ENCODE results near the gene RALGAPB. TPM values are rescaled to one million over a fixed set of nuclear protein-coding genes. Genes with fewer than 3 reads are reported as not detected.

The RALGAPB gene
- total RNA-seq, 1 experiment from 2014 or later: 6.2 TPM

DNA sequence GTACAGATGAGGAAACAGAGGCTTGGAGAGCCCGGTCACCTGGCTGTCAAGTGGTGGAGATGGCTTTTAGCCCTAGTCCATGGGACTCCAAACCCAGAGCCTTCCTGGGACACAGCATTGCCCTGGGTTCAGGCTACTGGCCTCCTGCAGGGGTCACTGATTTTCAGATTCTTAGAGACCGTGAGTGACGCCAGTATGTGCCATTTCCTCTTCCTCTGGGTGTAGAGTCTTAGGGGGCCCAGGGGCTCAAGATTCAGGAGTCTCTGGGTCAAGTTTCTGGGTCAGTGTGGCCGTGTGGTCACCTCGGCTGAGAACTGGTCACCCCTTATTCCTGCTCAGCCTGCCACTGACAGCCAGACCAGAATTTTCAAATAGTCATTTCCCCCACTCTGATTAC lies 129.5 kb downstream of the RALGAPB start:
- Histone ChIP-seq H3K9me3 (no peaks in the 10 kb centered on the region), H3K27me3 (no peaks in the 10 kb centered on the region), H3K36me3 (no peaks in the 10 kb centered on the region), H3K4me3 (no peak overlapping the region)
- DNase-seq: no peak

- H3K4me3 ChIP-seq: no peak overlapping the region
- H3K27me3 ChIP-seq: no peaks in the 10 kb centered on the region
- H3K9me3 ChIP-seq: no peaks in the 10 kb centered on the region
- no peak for DNase-seq
- no peaks in the 10 kb centered on the region for H3K36me3 ChIP-seq
Measured at GRCh38 chr20:38603286-38603685, 130.6 kb downstream of the RALGAPB start.

- no peaks in the 10 kb centered on the region for H3K9me3 ChIP-seq
- H3K36me3 ChIP-seq: no peaks in the 10 kb centered on the region
- no peak overlapping the region for H3K4me3 ChIP-seq
- peak; percentile 69 for DNase-seq
- H3K27me3 ChIP-seq: no peaks in the 10 kb centered on the region
Measured at GRCh38 chr20:38604873-38605303, 132.2 kb downstream of the RALGAPB start.

GRCh38 chr20:38607351-38607750 lies 134.7 kb downstream of the RALGAPB start:
- no peaks in the 10 kb centered on the region for H3K27me3 ChIP-seq
- no peak overlapping the region for H3K4me3 ChIP-seq
- H3K36me3 ChIP-seq: no peaks in the 10 kb centered on the region
- no peak for DNase-seq
- H3K9me3 ChIP-seq: no peaks in the 10 kb centered on the region

DNA sequence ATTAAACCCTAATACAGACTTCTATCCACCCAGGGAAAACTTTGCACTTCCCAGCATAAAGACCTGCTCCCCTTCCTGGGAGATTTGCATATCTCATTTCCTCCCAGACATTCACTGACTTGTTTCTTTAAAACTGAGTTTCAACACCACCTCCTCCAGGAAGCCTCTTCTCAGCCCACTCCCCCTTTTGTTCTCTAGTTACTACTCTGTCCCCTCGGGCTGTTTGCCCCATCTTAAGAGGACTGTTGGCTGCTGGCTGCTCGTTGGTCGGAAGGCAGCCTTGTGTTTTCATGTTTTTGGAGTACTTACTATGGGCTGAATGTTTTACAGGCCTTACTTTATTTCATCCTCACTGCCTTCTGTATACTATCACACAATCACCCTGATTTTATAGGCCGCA lies 135.5 kb downstream of the RALGAPB start:
- Histone ChIP-seq H3K27me3 (no peaks in the 10 kb centered on the region), H3K9me3 (no peaks in the 10 kb centered on the region), H3K36me3 (no peaks in the 10 kb centered on the region), H3K4me3 (no peak overlapping the region)
- DNase-seq: no peak

- DNase-seq: no peak
- no peaks in the 10 kb centered on the region; the same call in 1 of the 2 replicates for H3K27me3 ChIP-seq
- H3K36me3 ChIP-seq: no peaks in the 10 kb centered on the region
- H3K4me3 ChIP-seq: no peak overlapping the region
- no peaks in the 10 kb centered on the region for H3K9me3 ChIP-seq
Measured at GRCh38 chr20:38609815-38610214, 137.2 kb downstream of the RALGAPB start.

- Histone ChIP-seq H3K27me3 (no peaks in the 10 kb centered on the region; the same call in 1 of the 2 replicates), H3K9me3 (no peaks in the 10 kb centered on the region), H3K4me3 (no peak overlapping the region), H3K36me3 (no peaks in the 10 kb centered on the region)
- no peak for DNase-seq
Measured at GRCh38 chr20:38610521-38610920, 137.9 kb downstream of the RALGAPB start.

- Histone ChIP-seq H3K4me3 (no peak overlapping the region), H3K9me3 (no peaks in the 10 kb centered on the region), H3K36me3 (no peaks in the 10 kb centered on the region), H3K27me3 (peaks cover 16% of the 10 kb centered on the region)
- no peak for DNase-seq
Measured at GRCh38 chr20:38612751-38613515, 140.3 kb downstream of the RALGAPB start.

GRCh38 chr20:38615283-38615682 lies 142.6 kb downstream of the RALGAPB start:
- DNase-seq: no peak
- H3K27me3 ChIP-seq: peaks cover 26% of the 10 kb centered on the region
- no peaks in the 10 kb centered on the region for H3K36me3 ChIP-seq
- no peak overlapping the region for H3K4me3 ChIP-seq
- no peaks in the 10 kb centered on the region for H3K9me3 ChIP-seq

DNA sequence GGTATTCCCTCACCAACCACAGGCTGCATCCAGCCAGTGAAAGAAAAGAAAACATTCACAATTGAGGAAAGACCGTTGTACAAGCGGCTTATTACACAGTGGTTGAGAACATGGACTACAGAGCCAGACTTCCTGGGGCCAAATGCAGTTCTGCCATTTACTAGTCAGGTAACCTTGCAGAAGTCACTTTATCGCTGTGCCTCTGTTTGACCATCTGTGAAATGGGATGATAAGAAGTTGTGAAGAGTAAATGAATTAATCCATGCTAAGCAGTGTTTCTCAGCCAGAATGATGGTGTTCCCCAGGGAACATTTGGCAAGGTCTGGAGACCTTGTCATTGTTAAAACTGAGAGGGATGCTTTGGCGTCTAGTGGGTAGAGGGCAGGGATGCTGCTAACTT lies 143.8 kb downstream of the RALGAPB start:
- Histone ChIP-seq H3K9me3 (no peaks in the 10 kb centered on the region), H3K4me3 (no peak overlapping the region), H3K36me3 (no peaks in the 10 kb centered on the region), H3K27me3 (peaks cover 26% of the 10 kb centered on the region)
- no peak for DNase-seq

DNA sequence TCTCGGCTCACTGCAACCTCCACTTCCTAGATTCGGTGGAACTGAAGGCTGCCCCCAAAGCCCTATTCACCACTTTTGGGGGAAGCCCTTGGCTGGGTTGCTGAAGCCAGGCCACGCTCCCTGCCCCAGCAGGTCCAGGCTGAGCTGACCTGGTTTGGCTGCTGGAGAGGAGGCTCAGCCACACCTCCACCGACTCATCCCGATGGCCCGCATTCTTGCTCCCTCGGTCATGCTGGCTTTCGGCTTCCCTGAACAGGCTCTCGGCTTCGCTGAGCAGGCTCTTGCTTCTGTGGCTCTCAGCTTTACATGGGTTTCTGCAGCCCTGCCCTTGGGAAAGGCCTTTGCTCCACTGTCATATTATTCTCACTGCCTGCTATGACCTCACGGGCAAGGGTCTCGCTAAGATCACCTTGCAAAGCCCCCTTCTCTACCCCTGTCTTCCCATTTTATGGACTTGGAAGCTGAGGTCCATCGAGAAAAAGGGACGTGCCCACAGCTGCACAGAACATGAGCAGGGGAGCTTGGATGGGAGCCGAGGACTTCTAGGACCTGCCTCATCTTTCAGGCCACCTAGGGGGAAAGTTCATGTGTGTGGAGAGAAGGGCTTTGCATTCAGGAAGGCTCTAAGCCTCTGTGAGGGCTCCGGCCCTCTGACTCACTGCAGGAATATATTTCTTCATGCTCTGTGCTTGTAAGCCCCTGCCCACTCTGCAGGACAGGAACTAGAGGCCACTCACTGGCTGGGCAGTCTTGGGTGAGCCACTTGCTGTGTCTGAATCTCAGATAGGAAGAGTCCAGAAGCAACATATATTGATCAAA lies 144.6 kb downstream of the RALGAPB start:
- peak; percentile 61 for DNase-seq
- Histone ChIP-seq H3K4me3 (no peak overlapping the region), H3K27me3 (peaks cover 26% of the 10 kb centered on the region), H3K9me3 (no peaks in the 10 kb centered on the region), H3K36me3 (no peaks in the 10 kb centered on the region)

DNA sequence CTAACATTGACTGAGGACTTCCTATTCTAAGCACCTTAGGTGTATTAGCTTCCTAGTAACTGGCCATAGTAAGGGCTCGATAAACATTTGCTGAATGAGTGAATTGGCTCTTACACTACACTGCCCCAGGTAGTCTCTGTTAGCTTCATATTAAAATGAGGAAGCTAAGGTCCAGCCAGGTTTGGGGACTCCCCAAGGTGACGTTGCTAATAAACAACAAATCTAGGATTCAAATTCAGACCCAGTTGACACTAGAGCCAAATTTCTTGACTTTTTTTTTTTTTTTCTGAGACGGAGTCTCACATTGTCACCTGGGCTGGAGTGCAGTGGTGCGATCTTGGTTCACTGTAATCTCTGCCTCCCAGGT lies 145.2 kb downstream of the RALGAPB start:
- Histone ChIP-seq H3K36me3 (no peaks in the 10 kb centered on the region), H3K9me3 (no peaks in the 10 kb centered on the region), H3K4me3 (no peak overlapping the region), H3K27me3 (peaks cover 26% of the 10 kb centered on the region)
- no peak for DNase-seq

GRCh38 chr20:38620441-38620840 lies 147.8 kb downstream of the RALGAPB start:
- no peaks in the 10 kb centered on the region for H3K9me3 ChIP-seq
- peaks cover 26% of the 10 kb centered on the region for H3K27me3 ChIP-seq
- DNase-seq: no peak
- H3K4me3 ChIP-seq: no peak overlapping the region
- no peaks in the 10 kb centered on the region for H3K36me3 ChIP-seq

DNA sequence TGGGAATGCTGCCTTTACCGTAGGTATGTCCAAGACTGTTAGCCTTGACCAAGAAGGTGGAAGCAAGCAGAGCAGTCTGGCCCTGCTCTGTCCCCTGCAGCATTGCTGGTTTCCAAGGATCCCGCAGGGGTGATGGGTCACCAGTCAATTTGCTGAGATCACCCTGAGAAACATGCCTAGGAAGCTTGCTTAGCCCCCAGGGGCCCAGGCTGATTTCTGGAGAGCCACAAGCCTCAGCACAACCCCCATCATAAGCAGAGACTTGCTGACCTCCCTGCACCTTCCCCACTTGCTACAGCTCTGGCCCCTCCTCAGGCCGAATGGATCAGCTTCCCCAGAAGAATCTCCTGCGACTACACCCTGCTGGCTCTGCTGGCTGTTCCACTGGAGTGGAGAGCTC lies 150.4 kb downstream of the RALGAPB start:
- DNase-seq: no peak
- Histone ChIP-seq H3K4me3 (no peak overlapping the region), H3K27me3 (peaks cover 11% of the 10 kb centered on the region)

DNA sequence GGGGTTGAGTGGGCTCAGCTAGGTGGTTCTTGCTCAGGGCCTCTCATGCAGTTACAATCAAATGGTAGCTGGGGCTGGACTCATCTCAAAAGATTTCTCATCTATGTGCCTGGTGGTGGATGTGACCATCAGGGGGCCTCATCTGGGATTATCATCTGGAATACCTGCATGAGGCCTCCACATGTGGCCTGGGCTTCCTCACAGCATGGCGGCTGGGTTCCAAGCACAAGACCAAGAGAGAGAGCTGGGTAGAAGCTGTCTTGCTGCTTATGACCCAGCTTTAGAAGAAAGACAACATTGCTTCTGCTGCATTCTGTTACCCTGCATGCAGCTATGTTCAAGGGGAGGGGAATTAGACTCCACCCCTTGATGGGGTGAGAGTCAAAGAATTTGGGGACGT lies 151.4 kb downstream of the RALGAPB start:
- no peak for DNase-seq
- H3K27me3 ChIP-seq: peaks cover 9% of the 10 kb centered on the region
- no peaks in the 10 kb centered on the region for H3K36me3 ChIP-seq
- H3K9me3 ChIP-seq: no peaks in the 10 kb centered on the region
- no peak overlapping the region for H3K4me3 ChIP-seq

More for the DNA sequence above, 150.4 kb downstream of the RALGAPB start:
- Histone ChIP-seq H3K9me3 (no peaks in the 10 kb centered on the region), H3K36me3 (no peaks in the 10 kb centered on the region)

GRCh38 chr20:38625896-38626295 lies 153.3 kb downstream of the RALGAPB start:
- Histone ChIP-seq H3K36me3 (no peaks in the 10 kb centered on the region), H3K27me3 (no peaks in the 10 kb centered on the region; the same call in 1 of the 2 replicates), H3K9me3 (no peaks in the 10 kb centered on the region), H3K4me3 (no peak overlapping the region)
- no peak for DNase-seq

- no peak for DNase-seq
- no peak overlapping the region for H3K4me3 ChIP-seq
Measured at GRCh38 chr20:38626921-38627659, 154.4 kb downstream of the RALGAPB start.

More at GRCh38 chr20:38626921-38627659, 154.4 kb downstream of the RALGAPB start:
- Histone ChIP-seq H3K27me3 (no peaks in the 10 kb centered on the region), H3K36me3 (no peaks in the 10 kb centered on the region), H3K9me3 (no peaks in the 10 kb centered on the region)
